Measurements from ENCODE around the gene ABCF3. TPM values are rescaled to one million over a fixed set of nuclear protein-coding genes. Genes with fewer than 3 reads are reported as not detected.

The ABCF3 gene
- total and polyA plus RNA-seq, 2 of the 13 experiments (the other 11 are each of a cell fraction or from before 2014, with no cell fraction given), result 38.8 to 46.5 TPM

GRCh38 chr3:184233127-184233843 is 47.3 kb downstream of the ABCF3 start:
- peaks cover 17 to 79% of the 10 kb centered on the region in 2 experiments; a peak in 4 of 5 replicates for H3K27me3 ChIP-seq (ENCODE audit: control insufficient read depth in 1 of 2, insufficient read depth in 2 of 2, low read length in 2 of 2)
- intact Hi-C loops (cut with micrococcal nuclease; ENCODE audit: unreplicated experiment), result no loop called here
- no peak overlapping the region for H3K4me3 ChIP-seq (replicated peaks in 1 of 3; ENCODE audit: insufficient read depth in 1 of 3, low read depth in 2 of 3, low read length in 3 of 3)
- no peak overlapping the region for H2AFZ ChIP-seq (ENCODE audit: low read length)
- ATAC-seq (no peak), DNase-seq (ENCODE audit: low spot score) (no peak), FAIRE-seq (no peak)
- TF ChIP-seq FOXO4 (CRISPR knock-in tag; conservative IDR thresholded peaks at IDR 0.05) (no peak), FOXA3 (CRISPR knock-in tag; IDR thresholded peaks at IDR 0.05) (no peak), NFRKB (IDR thresholded peaks at IDR 0.05) (no peak), SPEN (CRISPR knock-in tag; IDR thresholded peaks at IDR 0.05; ENCODE audit: low read depth) (no peak), ZC3H4 (CRISPR knock-in tag; IDR thresholded peaks at IDR 0.05; ENCODE audit: borderline replicate concordance) (no peak), PHF20 (CRISPR knock-in tag; IDR thresholded peaks at IDR 0.05) (no peak), ZNF674 (CRISPR knock-in tag; IDR thresholded peaks at IDR 0.05; ENCODE audit: low read depth) (no peak), MED13 (CRISPR knock-in tag; IDR thresholded peaks at IDR 0.05) (no peak), ZNF326 (CRISPR knock-in tag; IDR thresholded peaks at IDR 0.05; ENCODE audit: borderline replicate concordance) (no peak)
- H3K9me3 ChIP-seq (ENCODE audit: low read length), result no peaks in the 10 kb centered on the region
- no peaks in the 10 kb centered on the region for H3K36me3 ChIP-seq (replicated peaks in 1 of 2; ENCODE audit: control insufficient read depth in 1 of 2, insufficient read depth in 2 of 2, low read length in 2 of 2)
- H3K4me2 ChIP-seq (ENCODE audit: low read depth, low read length), result no peak overlapping the region
- 50% methylated on average over 10 of the region's 23 CpGs for WGBS (ENCODE audit: low lambda C conversion rate)
- no peak overlapping the region for H3K27ac ChIP-seq (ENCODE audit: extremely low read length, insufficient read depth, low read length)
- BruUV-seq (replicated peaks), result no TSS peak
- peaks cover 11% of the 10 kb centered on the region; the same call in 1 of the 2 replicates for H3K4me1 ChIP-seq (ENCODE audit: insufficient read depth, low read length)
- ChIA-PET CTCF (ENCODE audit: low intra/inter-chr PET ratio, low total read pairs) (no interaction called here), POLR2A (interaction anchor here (1.9 kb wide), 1 partner anchor 9 kb away, joined by 6 read pairs; no protein-coding TSS in a partner anchor)
- in situ Hi-C loops (cut with HindIII; ENCODE audit: extremely low pct_ligation_motif_present, low pct_unique_long_range_greater_than_20kb), result loop anchor here (5.0 kb wide), 1 partner anchor 336 kb away; no protein-coding TSS in a partner anchor
- peaks cover 3% of the 10 kb centered on the region; the same call in 1 of the 2 replicates for H4K20me1 ChIP-seq (ENCODE audit: insufficient read depth, low read length)
- no peak overlapping the region for H3K9ac ChIP-seq (ENCODE audit: insufficient read depth, low read depth, low read length)
- H3K79me2 ChIP-seq (ENCODE audit: insufficient read depth, low read length), result no peaks in the 10 kb centered on the region

All from HepG2 (cell line).